Mesendoderm (in vitro differentiated cells): Measurements from ENCODE around the gene PRR35. TPM values are rescaled to one million over a fixed set of nuclear protein-coding genes. Genes with fewer than 3 reads are reported as not detected.

Experiments
- DNase-seq: peaks from one replicate; pipeline ENCODE4 v3.0.0; 2013
- H2AK5ac ChIP-seq: 2 replicates; pipeline ENCODE4 v1.6.1; 2013; ENCODE audit warnings: low read length, inconsistent platforms
- H2BK120ac ChIP-seq: 2 replicates; pipeline ENCODE4 v1.6.1; 2013; ENCODE audit warnings: low read depth, mild to moderate bottlenecking, low read length, moderate library complexity, mixed read lengths
- H2BK15ac ChIP-seq: replicated peaks from 2 replicates; pipeline ENCODE4 v1.6.1; 2013; ENCODE audit warnings: low read depth, mild to moderate bottlenecking, moderate library complexity
- H2BK5ac ChIP-seq: 2 replicates; pipeline ENCODE4 v1.6.1; 2013; ENCODE audit warnings: low read length, inconsistent platforms
- H3K18ac ChIP-seq: 2 replicates; pipeline ENCODE4 v1.6.1; 2013; ENCODE audit warnings: mild to moderate bottlenecking, low read length, mixed read lengths
- H3K23ac ChIP-seq: one replicate; pipeline ENCODE4 v1.6.1; 2013; ENCODE audit warnings: low read length
- H3K27ac ChIP-seq: 2 replicates; pipeline ENCODE4 v1.5.1; 2013; ENCODE audit warnings: low read depth, mild to moderate bottlenecking, inconsistent platforms, low read length, moderate library complexity
- H3K27me3 ChIP-seq: 2 replicates; pipeline ENCODE4 v1.6.1; 2013; ENCODE audit warnings: low read length, control low read depth, mild to moderate bottlenecking, inconsistent platforms; ENCODE audit not compliant: insufficient read depth, poor library complexity
- H3K36me3 ChIP-seq: 2 replicates; pipeline ENCODE4 v1.6.1; 2013; ENCODE audit warnings: low read length, inconsistent platforms; ENCODE audit not compliant: control insufficient read depth, insufficient read depth
- H3K4ac ChIP-seq: one replicate; pipeline ENCODE4 v1.6.1; 2013; ENCODE audit warnings: low read depth, mild to moderate bottlenecking, low read length, moderate library complexity
- H3K4me1 ChIP-seq: 2 replicates; pipeline ENCODE4 v1.6.1; 2013; ENCODE audit warnings: low read depth, low read length, inconsistent platforms; ENCODE audit not compliant: control insufficient read depth
- H3K4me2 ChIP-seq: 2 replicates; pipeline ENCODE4 v1.6.1; 2013; ENCODE audit warnings: low read length
- H3K4me3 ChIP-seq: 2 replicates; pipeline ENCODE4 v1.5.1; 2013; ENCODE audit warnings: mild to moderate bottlenecking, low read length
- H3K56ac ChIP-seq: one replicate; pipeline ENCODE4 v1.6.1; 2013; ENCODE audit warnings: low read length
- H3K79me1 ChIP-seq: 2 replicates; pipeline ENCODE4 v1.6.1; 2013; ENCODE audit warnings: low read length, inconsistent platforms
- H3K79me2 ChIP-seq: 2 replicates; pipeline ENCODE4 v1.6.1; 2013; ENCODE audit warnings: mild to moderate bottlenecking, low read length; ENCODE audit not compliant: control insufficient read depth, insufficient read depth
- H3K9ac ChIP-seq: 2 replicates; pipeline ENCODE4 v1.6.1; 2013; ENCODE audit warnings: low read length, inconsistent platforms
- H4K5ac ChIP-seq: one replicate; pipeline ENCODE4 v1.6.1; 2013; ENCODE audit warnings: low read length
- H4K8ac ChIP-seq: one replicate; pipeline ENCODE4 v1.6.1; 2013; ENCODE audit warnings: low read depth, mild to moderate bottlenecking, control low read depth, low read length, moderate library complexity
- WGBS: extraction: QIAGEN DNeasy Blood & Tissue Kit; methylation state at CpG from one replicate; pipeline ENCODE4 v1.1.7; 2013; ENCODE audit warnings: low lambda C conversion rate, missing lambda C conversion rate; ENCODE audit not compliant: insufficient coverage; ENCODE audit errors: extremely low coverage; 5-methylcytosine and 5-hydroxymethylcytosine counted together
- polyA plus RNA-seq, 2 experiments: library from polyadenylated mRNA; stranded (reverse); fragments of 200-250 nt; gene quantifications; one replicate each; pipeline ENCODE4 v1.2.3, GENCODE V29; 2013

Gene PRR35
- 0.04 TPM for polyA plus RNA-seq (2013, experiment 1 of 2)
- 0.03 TPM for polyA plus RNA-seq (2013, experiment 2 of 2)

DNA sequence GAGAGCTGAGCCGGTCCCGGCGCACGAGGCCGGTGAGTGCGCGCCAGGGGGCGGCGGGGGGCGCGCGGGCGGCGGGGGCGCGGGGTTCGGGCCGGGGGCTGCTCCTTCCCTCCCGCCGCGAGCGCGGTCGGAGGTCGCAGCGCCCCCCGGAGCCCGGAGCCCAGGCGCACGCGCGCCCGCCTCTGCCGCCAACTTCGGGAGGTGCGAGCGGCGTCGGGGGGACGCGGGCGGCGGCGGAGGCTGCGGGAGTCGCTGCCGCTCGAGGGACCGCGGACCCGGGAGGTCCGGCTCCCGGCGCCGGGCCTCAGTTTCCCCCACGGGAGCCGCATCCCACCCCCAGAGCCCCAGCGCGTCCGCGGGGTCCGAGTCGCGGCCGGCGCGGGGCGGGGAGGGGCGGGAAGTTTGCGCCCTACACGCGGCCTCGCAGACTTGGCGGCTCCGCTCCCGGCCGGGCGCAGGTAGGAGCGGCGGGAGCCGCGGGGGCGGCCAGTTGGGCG is at the start of gene PRR35:
Gene PRR35 (plus strand): TSS at position 191 of the 497 bp plus-strand sequence. CDS start 2,901 bp downstream, outside the sequence.
- no peak within 1 kb of the TSS for H2BK15ac ChIP-seq
- no peak within 1 kb of the TSS for H3K4ac ChIP-seq
- H3K56ac ChIP-seq, result peak within 1 kb of the TSS; percentile 34
- H3K4me1 ChIP-seq, result no peaks in the 10 kb centered on the region
- H3K4me2 ChIP-seq, result no peak within 1 kb of the TSS
- no peak within 1 kb of the TSS for H2AK5ac ChIP-seq
- H3K9ac ChIP-seq, result no peak within 1 kb of the TSS
- no peak within 1 kb of the TSS for H3K4me3 ChIP-seq
- H3K36me3 ChIP-seq, result no peaks in the 10 kb centered on the region
- no peak for DNase-seq
- no peak within 1 kb of the TSS for H3K27ac ChIP-seq
- peaks cover 10% of the 10 kb centered on the region for H3K27me3 ChIP-seq
- H3K79me2 ChIP-seq, result no peaks in the 10 kb centered on the region
- no peak within 1 kb of the TSS for H3K18ac ChIP-seq
- no peak within 1 kb of the TSS for H4K5ac ChIP-seq
- no peak within 1 kb of the TSS for H4K8ac ChIP-seq
- no peak within 1 kb of the TSS for H2BK120ac ChIP-seq
- H2BK5ac ChIP-seq, result no peak within 1 kb of the TSS
- no CpG with 5 or more reads among the region's 84 CpGs for WGBS
- no peaks in the 10 kb centered on the region for H3K79me1 ChIP-seq
- no peak within 1 kb of the TSS for H3K23ac ChIP-seq

DNA sequence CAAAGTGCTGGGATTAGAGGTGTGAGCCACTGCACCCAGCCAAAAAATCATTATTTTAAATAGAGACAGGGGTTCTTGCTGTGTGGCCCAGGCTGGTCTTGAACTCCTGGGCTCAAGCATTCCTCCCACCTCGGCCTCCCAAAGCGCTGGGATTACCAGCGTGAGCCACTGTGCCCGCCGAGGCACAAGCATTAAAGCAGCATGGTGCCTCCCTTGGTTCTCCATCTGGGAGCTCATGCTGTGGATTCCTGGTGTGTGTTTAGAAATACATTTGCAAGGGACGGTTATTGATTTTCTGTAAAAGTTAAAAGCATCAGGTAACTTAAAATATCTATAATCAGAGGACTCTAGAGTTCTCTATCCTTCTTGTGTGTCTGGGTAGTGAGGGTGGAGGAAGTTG is 47.4 kb upstream of the PRR35 start:
- WGBS, result no CpG with 5 or more reads among the region's 6 CpGs
- Histone ChIP-seq H3K36me3 (no peaks in the 10 kb centered on the region), H2BK5ac (no peak overlapping the region)

DNA sequence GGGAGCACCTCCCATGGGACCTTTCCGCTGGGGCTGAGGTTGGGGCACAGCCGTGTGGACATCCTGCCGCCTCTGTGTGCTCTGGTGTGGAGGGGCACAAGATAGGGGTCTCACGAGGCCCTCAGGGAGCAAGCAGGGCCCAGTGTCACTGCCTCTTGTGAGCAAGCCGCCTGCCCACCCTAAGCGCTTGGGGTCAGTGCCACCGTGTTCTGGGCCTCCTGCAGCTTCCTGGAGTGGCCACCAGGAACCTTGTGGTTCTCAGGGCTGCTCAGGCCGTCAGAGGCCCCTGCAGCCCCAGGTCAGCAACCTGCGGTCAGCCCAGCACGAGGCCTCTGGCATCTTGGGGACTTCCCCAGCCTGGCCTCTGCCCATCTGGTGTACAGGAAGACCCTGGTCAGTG is 46.2 kb upstream of the PRR35 start:
- Histone ChIP-seq H3K56ac (no peak overlapping the region), H2BK120ac (no peak overlapping the region), H3K4me3 (no peak overlapping the region)

More for the DNA sequence above, 47.4 kb upstream of the PRR35 start:
- H3K79me1 ChIP-seq, result no peaks in the 10 kb centered on the region
- H3K79me2 ChIP-seq, result no peaks in the 10 kb centered on the region
- H3K4me2 ChIP-seq, result no peak overlapping the region
- DNase-seq, result no peak
- H4K5ac ChIP-seq, result no peak overlapping the region
- H2BK15ac ChIP-seq, result no peak overlapping the region
- H3K4ac ChIP-seq, result no peak overlapping the region
- H3K27me3 ChIP-seq, result no peaks in the 10 kb centered on the region
- no peak overlapping the region for H4K8ac ChIP-seq
- no peak overlapping the region for H3K23ac ChIP-seq
- H3K4me1 ChIP-seq, result no peaks in the 10 kb centered on the region
- H2AK5ac ChIP-seq, result no peak overlapping the region
- no peak overlapping the region for H3K4me3 ChIP-seq
- H3K27ac ChIP-seq, result no peak overlapping the region
- H2BK120ac ChIP-seq, result no peak overlapping the region
- H3K9ac ChIP-seq, result no peak overlapping the region
- no peak overlapping the region for H3K56ac ChIP-seq
- H3K18ac ChIP-seq, result no peak overlapping the region

DNA sequence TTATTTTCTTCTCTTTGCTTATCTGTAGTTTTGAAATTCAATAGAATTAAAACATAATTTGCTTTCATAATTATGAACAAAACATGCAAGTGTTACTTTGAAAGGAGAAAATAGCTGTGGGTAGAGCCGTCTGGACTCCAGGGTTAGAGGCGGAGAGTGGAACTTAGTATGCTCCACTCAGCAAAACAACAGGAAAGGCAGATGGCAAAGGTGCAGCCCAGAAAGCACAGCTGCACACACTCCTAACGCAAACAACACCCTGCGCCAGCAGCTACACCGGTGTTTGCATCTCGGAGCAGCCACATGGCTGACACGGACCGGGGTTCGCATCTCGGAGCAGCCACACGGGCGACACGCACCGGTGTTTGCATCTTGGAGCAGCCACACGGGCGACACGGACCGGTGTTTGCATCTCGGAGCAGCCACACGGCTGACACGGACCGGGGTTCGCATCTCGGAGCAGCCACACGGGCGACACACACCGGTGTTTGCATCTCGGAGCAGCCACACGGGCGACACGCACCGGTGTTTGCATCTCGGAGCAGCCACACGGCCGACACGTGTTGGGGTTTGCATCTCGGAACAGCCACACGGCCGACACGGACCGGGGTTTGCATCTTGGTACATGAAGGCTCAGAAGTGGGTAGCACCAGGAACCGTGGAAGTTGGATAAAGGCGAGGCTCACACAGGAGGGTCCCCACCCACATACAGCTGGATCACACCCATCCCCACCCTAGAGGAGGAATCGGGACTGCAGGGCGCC is 44.8 kb upstream of the PRR35 start:
- H3K9ac ChIP-seq, result no peak overlapping the region
- no peak overlapping the region for H4K8ac ChIP-seq
- H2BK5ac ChIP-seq, result no peak overlapping the region
- no peaks in the 10 kb centered on the region for H3K27me3 ChIP-seq
- WGBS, result no CpG with 5 or more reads among the region's 45 CpGs
- no peak overlapping the region for H3K27ac ChIP-seq
- H2BK120ac ChIP-seq, result no peak overlapping the region
- H3K4me3 ChIP-seq, result no peak overlapping the region
- H3K18ac ChIP-seq, result no peak overlapping the region
- H3K4me2 ChIP-seq, result no peak overlapping the region
- H3K79me2 ChIP-seq, result no peaks in the 10 kb centered on the region
- H2AK5ac ChIP-seq, result no peak overlapping the region
- H3K4me1 ChIP-seq, result no peaks in the 10 kb centered on the region
- no peak overlapping the region for H4K5ac ChIP-seq
- H2BK15ac ChIP-seq, result no peak overlapping the region
- peaks cover 3% of the 10 kb centered on the region for H3K36me3 ChIP-seq
- no peak overlapping the region for H3K56ac ChIP-seq
- H3K23ac ChIP-seq, result no peak overlapping the region
- no peaks in the 10 kb centered on the region for H3K79me1 ChIP-seq
- no peak overlapping the region for H3K4ac ChIP-seq
- no peak for DNase-seq

More for the DNA sequence above, 46.2 kb upstream of the PRR35 start:
- H2BK15ac ChIP-seq, result no peak overlapping the region
- H2AK5ac ChIP-seq, result no peak overlapping the region
- H3K79me2 ChIP-seq, result no peaks in the 10 kb centered on the region
- no peak overlapping the region for H4K5ac ChIP-seq
- H3K18ac ChIP-seq, result no peak overlapping the region
- H3K4me2 ChIP-seq, result no peak overlapping the region
- H3K27me3 ChIP-seq, result no peaks in the 10 kb centered on the region
- no peak overlapping the region for H3K27ac ChIP-seq
- no peaks in the 10 kb centered on the region for H3K4me1 ChIP-seq
- WGBS, result no CpG with 5 or more reads among the region's 10 CpGs
- no peak overlapping the region for H3K9ac ChIP-seq
- H4K8ac ChIP-seq, result no peak overlapping the region
- peaks cover 2% of the 10 kb centered on the region for H3K36me3 ChIP-seq
- H3K79me1 ChIP-seq, result no peaks in the 10 kb centered on the region
- no peak overlapping the region for H2BK5ac ChIP-seq
- DNase-seq, result no peak
- H3K23ac ChIP-seq, result no peak overlapping the region
- no peak overlapping the region for H3K4ac ChIP-seq

DNA sequence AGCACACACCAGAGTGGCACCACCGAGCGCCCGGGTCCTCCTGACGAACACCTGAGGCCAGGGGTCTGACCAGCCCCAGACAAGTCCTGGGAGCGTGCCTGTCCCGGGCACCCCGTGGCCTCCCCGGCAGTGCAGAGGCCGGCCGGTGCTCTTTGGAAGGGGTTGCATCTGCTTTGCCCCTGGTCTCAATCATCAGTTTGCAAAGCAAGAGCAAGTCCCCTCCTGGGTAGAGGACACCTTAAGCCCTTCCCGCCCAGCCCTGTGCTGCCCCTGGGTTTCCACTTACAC is 44.3 kb upstream of the PRR35 start:
- Histone ChIP-seq H3K56ac (no peak overlapping the region), H3K79me1 (no peaks in the 10 kb centered on the region), H2BK15ac (no peak overlapping the region), H3K4me3 (no peak overlapping the region), H2AK5ac (no peak overlapping the region), H3K4me1 (no peaks in the 10 kb centered on the region), H3K4ac (no peak overlapping the region), H3K27ac (no peak overlapping the region), H3K27me3 (no peaks in the 10 kb centered on the region), H4K8ac (no peak overlapping the region), H3K23ac (no peak overlapping the region), H3K4me2 (no peak overlapping the region), H2BK120ac (no peak overlapping the region), H3K36me3 (peaks cover 6% of the 10 kb centered on the region), H2BK5ac (no peak overlapping the region), H3K18ac (no peak overlapping the region), H3K9ac (no peak overlapping the region), H3K79me2 (no peaks in the 10 kb centered on the region), H4K5ac (no peak overlapping the region)
- WGBS, result no CpG with 5 or more reads among the region's 11 CpGs
- DNase-seq, result no peak

DNA sequence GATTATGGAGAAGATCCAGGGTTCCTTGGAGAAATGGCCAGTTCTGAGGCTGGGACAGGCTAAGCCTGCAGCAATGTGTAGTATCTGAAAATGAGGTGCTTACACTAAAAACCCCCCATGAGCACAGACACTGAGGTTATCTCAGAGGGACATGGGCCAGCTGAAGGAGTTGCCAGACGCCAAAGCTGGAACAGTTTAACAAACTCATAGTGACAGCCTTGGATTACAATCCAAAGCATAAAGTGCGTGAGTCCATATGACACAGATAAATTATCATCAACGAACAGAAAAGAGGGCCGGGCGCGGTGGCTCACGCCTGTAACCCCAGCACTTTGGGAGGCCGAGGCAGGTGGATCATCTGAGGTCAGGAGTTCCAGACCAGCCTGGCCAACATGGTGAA is 43.9 kb upstream of the PRR35 start:
- H3K27me3 ChIP-seq, result no peaks in the 10 kb centered on the region
- no peaks in the 10 kb centered on the region for H3K79me2 ChIP-seq
- DNase-seq, result no peak
- H3K23ac ChIP-seq, result no peak overlapping the region
- H3K4me3 ChIP-seq, result no peak overlapping the region
- no peak overlapping the region for H3K9ac ChIP-seq
- no CpG with 5 or more reads among the region's 8 CpGs for WGBS
- no peak overlapping the region for H4K5ac ChIP-seq
- peaks cover 6% of the 10 kb centered on the region for H3K36me3 ChIP-seq
- no peak overlapping the region for H3K4me2 ChIP-seq
- no peaks in the 10 kb centered on the region for H3K4me1 ChIP-seq
- no peak overlapping the region for H3K18ac ChIP-seq
- no peak overlapping the region for H3K4ac ChIP-seq
- H3K56ac ChIP-seq, result no peak overlapping the region
- H3K27ac ChIP-seq, result no peak overlapping the region
- no peak overlapping the region for H4K8ac ChIP-seq
- H2BK120ac ChIP-seq, result no peak overlapping the region
- H2AK5ac ChIP-seq, result no peak overlapping the region
- no peak overlapping the region for H2BK15ac ChIP-seq
- no peaks in the 10 kb centered on the region for H3K79me1 ChIP-seq
- no peak overlapping the region for H2BK5ac ChIP-seq
